GM12875 (cell line): Measurements from ENCODE around the gene DPH2.

Experiments used
- H3K4me3 ChIP-seq: one replicate; pipeline ENCODE4 v1.5.1; 2011; ENCODE audit warnings: low read depth, low read length, control low read depth
- TF ChIP-seq, protein P1 (sequence below): IDR thresholded peaks from 2 replicates; pipeline ENCODE4 v1.5.1; 2011; ENCODE audit warnings: low read depth, mild to moderate bottlenecking, control low read depth, inconsistent platforms, low read length, moderate library complexity, borderline replicate concordance; ENCODE audit not compliant: insufficient read depth

The DPH2 gene

DNA sequence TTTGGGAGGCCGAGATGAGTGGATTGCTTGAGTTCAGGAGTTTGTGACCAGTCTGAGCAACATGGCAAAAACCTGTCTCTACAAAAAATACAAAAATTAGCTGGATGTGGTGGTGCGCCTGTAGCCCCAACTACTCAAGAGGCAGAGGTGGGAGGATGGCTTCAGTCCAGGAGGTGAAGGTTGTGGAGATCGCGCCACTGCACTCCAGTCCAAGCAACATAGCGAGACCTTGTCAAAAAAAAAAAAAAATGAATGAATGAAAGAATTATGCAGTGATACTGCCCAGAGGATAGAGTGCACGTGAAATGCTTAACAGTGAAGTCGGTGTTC lies 429 bp upstream of the DPH2 start:
- H3K4me3 ChIP-seq, result no peak overlapping the region
- TF ChIP-seq, protein P1, sequence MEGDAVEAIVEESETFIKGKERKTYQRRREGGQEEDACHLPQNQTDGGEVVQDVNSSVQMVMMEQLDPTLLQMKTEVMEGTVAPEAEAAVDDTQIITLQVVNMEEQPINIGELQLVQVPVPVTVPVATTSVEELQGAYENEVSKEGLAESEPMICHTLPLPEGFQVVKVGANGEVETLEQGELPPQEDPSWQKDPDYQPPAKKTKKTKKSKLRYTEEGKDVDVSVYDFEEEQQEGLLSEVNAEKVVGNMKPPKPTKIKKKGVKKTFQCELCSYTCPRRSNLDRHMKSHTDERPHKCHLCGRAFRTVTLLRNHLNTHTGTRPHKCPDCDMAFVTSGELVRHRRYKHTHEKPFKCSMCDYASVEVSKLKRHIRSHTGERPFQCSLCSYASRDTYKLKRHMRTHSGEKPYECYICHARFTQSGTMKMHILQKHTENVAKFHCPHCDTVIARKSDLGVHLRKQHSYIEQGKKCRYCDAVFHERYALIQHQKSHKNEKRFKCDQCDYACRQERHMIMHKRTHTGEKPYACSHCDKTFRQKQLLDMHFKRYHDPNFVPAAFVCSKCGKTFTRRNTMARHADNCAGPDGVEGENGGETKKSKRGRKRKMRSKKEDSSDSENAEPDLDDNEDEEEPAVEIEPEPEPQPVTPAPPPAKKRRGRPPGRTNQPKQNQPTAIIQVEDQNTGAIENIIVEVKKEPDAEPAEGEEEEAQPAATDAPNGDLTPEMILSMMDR, result no peak

- H3K4me3 ChIP-seq, result peak overlapping the region; percentile 96
- TF ChIP-seq, protein P1, result no peak
Measured at GRCh38 chr1:43970502-43970901, 692 bp downstream of the DPH2 start.

DNA sequence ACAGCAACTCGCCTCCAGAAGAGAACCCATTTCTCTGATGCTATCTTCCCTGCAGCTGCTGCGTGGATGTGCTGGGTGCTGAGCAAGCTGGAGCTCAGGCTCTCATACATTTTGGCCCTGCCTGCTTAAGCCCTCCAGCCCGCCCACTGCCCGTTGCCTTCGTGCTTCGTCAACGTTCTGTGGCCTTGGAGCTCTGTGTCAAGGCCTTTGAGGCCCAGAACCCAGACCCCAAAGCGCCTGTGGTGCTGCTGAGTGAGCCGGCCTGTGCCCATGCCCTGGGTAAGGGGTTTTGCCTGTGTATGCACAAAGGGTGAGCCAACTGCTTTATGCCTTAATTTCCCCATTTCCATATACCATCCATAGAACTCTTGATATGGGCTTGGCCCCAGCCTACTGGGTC lies 1.1 kb downstream of the DPH2 start:
- H3K4me3 ChIP-seq, result peak overlapping the region; percentile 96
- TF ChIP-seq, protein P1, result no peak

DNA sequence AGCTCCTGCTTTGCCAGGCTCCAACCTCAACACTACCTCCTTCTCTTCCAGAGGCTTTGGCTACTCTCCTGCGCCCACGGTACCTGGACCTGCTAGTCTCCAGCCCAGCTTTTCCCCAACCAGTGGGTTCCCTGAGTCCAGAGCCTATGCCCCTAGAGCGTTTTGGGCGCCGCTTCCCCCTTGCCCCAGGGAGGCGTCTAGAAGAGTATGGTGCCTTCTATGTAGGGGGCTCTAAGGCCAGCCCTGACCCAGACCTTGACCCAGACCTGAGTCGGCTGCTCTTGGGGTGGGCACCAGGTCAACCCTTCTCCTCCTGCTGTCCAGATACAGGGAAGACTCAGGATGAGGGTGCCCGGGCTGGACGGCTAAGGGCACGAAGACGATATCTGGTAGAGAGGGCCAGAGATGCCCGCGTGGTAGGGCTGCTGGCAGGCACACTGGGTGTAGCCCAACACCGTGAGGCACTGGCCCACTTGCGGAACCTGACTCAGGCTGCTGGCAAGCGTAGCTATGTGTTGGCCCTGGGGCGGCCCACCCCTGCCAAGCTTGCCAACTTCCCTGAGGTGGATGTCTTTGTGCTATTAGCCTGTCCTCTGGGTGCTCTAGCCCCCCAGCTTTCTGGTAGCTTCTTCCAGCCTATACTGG lies 1.6 kb downstream of the DPH2 start:
- no peak overlapping the region for H3K4me3 ChIP-seq
- TF ChIP-seq, protein P1, result no peak

DNA sequence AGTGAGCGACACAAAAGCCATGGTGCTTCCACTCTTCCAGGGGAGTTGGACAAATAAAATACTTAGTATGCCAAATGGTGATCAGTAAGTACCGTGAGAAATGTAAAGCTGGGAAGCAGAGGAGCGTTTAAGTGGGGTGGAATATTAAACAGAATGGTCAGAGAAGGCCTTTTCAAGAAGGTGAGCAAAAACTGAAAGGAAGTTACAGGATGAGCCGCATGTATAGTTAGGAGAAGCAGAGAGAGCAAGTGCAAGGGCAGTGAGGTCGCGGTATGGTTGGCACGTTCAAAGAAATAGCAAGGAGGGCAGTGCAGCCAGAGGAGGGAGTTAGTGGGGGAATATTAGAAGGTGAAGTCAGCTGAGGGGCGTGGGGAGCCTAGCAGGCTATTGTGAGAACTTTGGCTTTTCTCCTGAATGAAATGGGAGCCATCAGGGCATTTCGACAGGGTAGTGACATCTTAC lies 4.2 kb downstream of the DPH2 start:
- TF ChIP-seq, protein P1, result no peak
- H3K4me3 ChIP-seq, result peak overlapping the region; percentile 96

DNA sequence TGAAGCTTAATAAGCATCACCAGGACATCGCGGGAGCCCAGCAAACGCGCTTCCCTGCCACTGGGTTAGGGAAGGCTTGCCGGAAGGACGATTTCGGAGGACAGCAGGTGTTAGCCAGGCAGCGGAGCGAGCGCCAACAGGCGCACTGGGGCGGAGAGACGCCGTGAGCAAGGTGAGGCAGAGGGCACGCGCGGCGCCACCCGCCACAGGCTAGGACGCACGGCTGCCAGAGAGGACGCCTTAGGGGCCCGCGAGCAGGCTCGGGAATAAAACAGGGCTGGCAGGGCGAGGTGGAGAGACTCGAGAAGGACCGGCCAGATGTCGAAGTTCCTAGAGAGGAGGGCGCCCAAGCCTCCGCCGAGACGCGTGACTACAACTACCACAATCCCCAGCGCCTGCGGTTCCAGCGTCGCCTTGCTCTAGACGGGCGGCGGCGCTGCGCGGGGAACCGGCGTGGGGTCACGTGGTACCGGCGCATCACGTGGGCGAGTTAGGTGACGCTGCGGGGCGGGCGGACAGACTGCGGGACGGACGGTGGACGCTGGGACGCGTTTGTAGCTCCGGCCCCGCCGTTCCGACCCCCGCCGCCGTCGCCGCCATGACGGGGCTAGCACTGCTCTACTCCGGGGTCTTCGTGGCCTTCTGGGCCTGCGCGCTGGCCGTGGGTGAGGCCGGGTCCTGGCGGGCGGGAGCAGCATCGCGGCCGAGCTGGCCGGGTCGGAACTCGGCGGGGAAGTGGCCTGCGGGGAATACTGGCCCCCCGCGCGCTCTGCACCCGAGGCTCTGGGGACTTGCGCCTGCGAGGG lies 4.8 kb downstream of the DPH2 start, which contains the start of gene ATP6V0B:
Gene ATP6V0B (plus strand): TSS at position 518 of the 806 bp plus-strand sequence. CDS start 81 bp downstream, at position 599.
- H3K4me3 ChIP-seq, result peak within 1 kb of the TSS; percentile 96
- TF ChIP-seq, protein P1, result 0 out of 2 replicates have a peak, but pooled peaks have one; percentile 3
